Measurements from ENCODE around the gene EML6.

Gene EML6

GRCh38 chr2:54708584-54709335, 14.7 kb upstream of the EML6 start:
- DNase-seq (ENCODE audit: low read depth), result no peak

- no peak for DNase-seq (ENCODE audit: low read depth)
Measured at GRCh38 chr2:54709336-54709809, 14.1 kb upstream of the EML6 start.

DNA sequence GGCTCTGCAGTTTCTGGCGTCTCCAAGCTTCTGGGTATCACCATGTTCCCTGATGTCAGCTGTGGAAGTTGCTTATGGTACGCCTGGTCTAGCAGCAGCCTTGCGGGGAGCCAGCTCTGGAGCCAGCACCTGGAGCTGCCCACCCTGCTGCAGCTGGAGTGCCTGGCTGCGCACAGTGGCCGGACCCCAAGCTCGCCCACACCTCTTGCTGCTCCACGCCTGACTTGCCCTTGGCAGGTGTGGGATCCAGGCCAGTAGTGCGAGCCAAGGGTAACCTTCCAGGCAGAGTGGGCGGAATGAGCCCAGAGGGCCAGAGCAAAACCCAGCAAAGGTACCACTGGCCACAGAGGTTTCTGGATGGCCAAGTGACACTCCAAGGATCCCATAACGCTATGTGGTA, 13.2 kb upstream of the EML6 start:
- no peak for DNase-seq (ENCODE audit: low read depth)

DNA sequence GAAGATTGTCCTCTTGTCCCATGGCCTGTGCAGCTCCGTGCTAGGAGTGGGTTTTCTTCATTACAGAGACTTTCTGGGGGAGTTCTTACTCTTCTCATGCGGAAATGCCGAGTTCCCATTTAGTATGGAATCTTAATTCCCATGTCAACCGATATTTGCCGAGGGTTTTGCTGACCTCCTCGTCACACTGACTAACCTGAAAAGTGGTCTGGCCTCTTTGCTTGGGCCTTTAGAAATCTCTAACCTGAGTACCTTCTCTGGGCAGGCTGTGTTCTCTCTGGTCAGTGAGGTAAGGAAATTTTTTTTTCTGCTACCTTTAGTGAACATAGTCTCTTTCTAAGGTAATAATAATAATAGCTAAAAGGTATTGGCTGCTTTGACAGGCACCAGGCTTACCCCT, 10.9 kb upstream of the EML6 start:
- DNase-seq (ENCODE audit: low read depth), result no peak

DNA sequence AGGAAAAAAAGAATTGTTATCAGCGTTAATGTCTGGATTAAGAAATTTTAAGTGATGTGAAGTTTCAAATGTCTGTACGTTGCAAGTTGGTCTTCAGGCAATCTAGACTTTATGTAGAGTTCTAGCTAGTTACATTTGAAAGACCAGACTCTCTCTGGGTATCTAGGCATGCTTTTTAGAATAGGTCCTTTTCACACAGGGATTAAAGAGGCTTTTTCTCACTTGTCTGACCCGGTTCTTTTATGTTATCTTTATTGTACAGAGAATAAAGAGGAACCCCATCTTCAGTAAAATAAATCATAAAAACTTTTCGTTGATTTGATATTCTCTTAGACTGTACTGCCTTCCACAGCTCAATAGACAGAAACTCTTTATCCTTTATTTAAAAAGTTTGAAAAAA, 8.5 kb upstream of the EML6 start:
- DNase-seq (ENCODE audit: low read depth), result no peak

DNA sequence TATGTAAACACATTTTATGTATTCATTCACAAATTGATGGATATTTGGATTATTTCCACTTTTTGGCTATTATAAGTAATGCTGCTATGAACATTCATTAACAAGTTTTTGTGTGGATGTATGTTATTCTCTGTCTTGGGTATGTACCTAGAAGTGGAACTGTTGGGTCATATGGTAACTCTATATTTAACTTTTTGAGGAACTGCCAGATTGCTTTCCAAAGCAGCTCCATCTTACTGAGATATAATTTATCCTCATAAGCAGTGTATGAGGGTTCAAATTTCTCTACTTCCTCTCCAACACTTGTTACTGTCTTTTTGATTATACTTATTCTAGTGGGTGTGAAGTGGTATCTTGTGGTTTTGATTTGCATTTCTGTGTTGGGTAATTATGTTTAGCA, 7.1 kb upstream of the EML6 start:
- DNase-seq (ENCODE audit: low read depth), result no peak

DNA sequence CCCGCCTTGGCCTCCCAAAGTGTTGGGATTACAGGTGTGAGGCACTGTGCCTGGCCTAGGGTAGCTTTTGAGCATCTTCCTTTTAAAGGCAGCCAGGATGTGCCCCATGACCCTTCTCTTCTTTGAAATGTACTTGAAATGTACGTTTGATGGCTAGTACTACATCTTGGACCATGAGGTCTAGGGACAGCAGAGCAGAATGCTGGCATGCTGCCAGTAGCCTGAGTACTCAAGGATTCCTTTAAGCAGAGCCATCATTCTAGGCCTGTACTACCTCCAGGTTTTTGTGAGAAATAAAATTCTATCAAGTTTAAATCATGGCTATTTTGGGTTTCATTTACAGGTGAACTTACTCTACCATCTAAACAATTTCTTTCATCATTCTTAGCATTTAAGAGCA, 2.9 kb upstream of the EML6 start:
- no peak for DNase-seq (ENCODE audit: low read depth)

DNA sequence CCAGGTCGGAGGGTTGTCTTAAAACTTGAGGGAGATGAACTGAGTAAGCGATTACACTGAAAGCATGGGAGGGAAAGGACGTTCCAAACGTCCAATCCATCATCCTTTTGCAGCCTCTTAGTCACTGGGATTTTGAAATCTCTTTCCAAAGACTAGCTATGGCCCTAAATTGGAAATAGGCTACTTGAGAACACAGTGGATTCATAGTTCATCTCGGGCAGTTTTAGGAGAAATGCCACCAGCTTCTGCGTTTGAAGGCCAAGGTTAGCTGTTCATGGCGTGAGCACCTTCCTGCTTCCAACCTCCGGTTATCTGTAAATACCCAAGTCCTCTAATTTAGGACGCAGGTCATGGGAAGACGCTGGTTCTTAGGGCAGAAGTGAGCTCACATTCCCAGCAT, 821 bp upstream of the EML6 start:
- DNase-seq (ENCODE audit: low read depth), result no peak

GRCh38 chr2:54723996-54724559, 616 bp downstream of the EML6 start:
- DNase-seq (ENCODE audit: low read depth), result no peak

- no peak for DNase-seq (ENCODE audit: low read depth)
Measured at GRCh38 chr2:54724560-54725342, 1.3 kb downstream of the EML6 start.

DNA sequence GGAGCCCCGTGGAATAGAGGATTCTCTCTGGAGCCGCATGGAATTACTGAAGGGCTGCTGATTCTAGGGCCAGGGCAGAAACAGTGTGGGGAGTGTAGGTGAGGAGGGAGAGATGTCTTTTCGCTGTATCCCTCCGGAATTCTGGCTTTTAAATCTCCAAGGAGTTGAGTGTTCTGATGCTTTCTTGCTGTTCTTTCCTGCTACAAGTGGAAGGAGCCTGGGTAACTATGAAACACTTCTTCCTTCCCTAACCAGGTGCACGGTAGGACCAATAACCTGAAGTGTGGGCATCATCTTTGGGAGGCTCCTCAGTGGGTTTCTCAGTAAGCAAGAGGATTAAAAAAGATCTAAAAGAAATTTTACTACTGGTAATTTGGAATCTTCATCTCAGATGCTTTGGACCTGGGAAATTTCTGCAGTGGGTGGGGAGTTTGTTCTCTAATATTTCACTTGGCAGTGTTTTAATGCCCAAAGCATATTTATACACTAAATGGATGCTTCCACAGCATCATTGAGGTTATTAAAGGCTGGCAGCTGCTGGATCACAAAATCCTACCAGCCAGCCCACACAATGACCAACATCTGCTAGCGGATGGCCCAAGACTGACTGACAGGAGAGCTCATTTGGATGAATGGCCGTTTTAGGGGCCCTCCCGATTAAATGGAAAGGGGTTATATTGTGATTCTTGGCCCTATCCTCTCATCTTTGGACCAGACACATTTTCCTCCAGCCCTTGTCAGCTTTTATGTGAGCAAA, 2.1 kb downstream of the EML6 start:
- DNase-seq (ENCODE audit: low read depth), result no peak

- no peak for DNase-seq (ENCODE audit: low read depth)
Measured at GRCh38 chr2:54726431-54726830, 3.0 kb downstream of the EML6 start.

- no peak for DNase-seq (ENCODE audit: low read depth)
Measured at GRCh38 chr2:54726940-54727339, 3.5 kb downstream of the EML6 start.

GRCh38 chr2:54728669-54729120, 5.2 kb downstream of the EML6 start:
- DNase-seq (ENCODE audit: low read depth), result no peak

GRCh38 chr2:54735636-54736035, 12.2 kb downstream of the EML6 start:
- DNase-seq (ENCODE audit: low read depth), result no peak

DNA sequence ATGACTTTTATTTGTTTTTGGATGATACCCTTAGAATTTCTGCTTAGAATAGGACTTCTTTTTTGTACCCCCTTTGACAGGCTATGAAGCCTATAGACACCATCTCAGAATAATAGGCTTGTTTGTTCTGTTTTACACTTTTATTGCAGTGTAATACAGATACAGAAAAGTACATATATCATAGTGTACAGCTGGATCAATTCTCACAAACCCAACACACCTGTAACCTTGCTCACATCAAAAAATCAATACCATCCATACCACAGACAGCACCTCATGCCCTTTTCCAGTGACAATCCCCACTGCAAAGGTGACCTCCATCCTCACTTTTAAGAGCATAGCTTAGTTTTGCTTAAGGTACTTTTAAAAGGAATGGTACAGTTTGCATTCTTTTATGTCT, 14.8 kb downstream of the EML6 start:
- no peak for DNase-seq (ENCODE audit: low read depth)

DNA sequence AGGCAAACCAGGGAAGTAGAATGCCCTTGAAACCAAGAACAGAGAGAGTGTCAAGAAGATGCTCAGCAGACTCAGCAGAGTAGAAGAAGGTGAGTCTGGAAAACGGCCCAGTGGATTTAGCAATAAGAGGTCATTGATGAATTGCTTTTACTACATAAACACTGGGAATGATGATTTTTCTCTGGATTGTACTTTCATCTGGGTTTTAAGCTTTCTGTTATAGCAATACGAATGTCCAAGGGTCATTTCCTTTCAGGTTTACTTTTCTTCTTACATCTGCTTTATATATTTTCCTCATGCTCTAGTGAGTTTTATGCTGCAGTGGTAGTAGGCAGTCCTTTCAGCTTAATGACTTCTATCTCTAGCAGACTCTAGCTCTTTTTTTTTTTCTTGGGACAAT, 16.9 kb downstream of the EML6 start:
- DNase-seq (ENCODE audit: low read depth), result no peak

- DNase-seq (ENCODE audit: low read depth), result no peak
Measured at GRCh38 chr2:54741250-54741649, 17.8 kb downstream of the EML6 start.

- DNase-seq (ENCODE audit: low read depth), result no peak
Measured at GRCh38 chr2:54750040-54750439, 26.6 kb downstream of the EML6 start.

GRCh38 chr2:54752439-54752838, 29.0 kb downstream of the EML6 start:
- no peak for DNase-seq (ENCODE audit: low read depth)

DNA sequence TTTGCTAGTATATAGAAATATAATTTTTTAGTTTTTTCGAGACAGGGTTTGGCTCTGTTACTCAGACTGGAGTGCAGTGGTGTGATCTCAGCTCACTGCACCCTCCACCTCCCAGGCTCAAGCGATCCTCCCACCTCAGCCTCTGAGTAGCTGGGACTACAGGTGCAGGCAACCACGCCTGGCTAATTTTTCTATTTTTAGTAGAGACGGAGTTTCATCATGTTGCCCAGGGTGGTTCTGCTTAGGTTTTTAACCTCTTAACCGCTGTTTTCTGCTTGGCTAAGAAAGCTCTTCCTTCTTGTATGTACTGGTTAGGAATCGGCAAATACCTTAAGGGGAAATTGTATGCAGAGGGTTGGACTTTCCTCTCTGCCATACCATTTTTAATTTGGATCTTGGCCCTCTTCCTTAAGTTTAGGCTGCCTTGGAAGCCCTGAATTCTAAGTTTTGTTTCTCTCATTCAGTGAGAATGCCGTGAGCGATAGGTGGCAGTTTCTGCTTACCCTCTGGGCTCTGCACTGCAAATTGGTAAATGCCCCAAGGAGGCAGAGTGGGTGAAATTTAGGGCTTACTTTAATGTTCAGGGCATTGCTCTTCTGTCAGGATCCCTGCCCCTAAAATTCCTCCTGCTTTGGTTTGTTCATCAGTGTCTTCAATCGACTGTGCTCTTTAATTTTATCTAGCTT, 32.3 kb downstream of the EML6 start:
- DNase-seq (ENCODE audit: low read depth), result no peak

GRCh38 chr2:54757500-54757899, 34.0 kb downstream of the EML6 start:
- DNase-seq (ENCODE audit: low read depth), result no peak

All from activated T-helper 9 cell treated with anti-CD3 and anti-CD28 coated beads, Interleukin-2, amount 50 U/mL, for 16 hours (primary cell).